DMS 273 (cell line): ENCODE data around the gene CD9.

Experiments
- DNase-seq: peaks from one replicate; lab custom pipeline; 2025; ENCODE audit not compliant: unreplicated experiment; lab: John Stamatoyannopoulos, UW

CD9 gene

DNA sequence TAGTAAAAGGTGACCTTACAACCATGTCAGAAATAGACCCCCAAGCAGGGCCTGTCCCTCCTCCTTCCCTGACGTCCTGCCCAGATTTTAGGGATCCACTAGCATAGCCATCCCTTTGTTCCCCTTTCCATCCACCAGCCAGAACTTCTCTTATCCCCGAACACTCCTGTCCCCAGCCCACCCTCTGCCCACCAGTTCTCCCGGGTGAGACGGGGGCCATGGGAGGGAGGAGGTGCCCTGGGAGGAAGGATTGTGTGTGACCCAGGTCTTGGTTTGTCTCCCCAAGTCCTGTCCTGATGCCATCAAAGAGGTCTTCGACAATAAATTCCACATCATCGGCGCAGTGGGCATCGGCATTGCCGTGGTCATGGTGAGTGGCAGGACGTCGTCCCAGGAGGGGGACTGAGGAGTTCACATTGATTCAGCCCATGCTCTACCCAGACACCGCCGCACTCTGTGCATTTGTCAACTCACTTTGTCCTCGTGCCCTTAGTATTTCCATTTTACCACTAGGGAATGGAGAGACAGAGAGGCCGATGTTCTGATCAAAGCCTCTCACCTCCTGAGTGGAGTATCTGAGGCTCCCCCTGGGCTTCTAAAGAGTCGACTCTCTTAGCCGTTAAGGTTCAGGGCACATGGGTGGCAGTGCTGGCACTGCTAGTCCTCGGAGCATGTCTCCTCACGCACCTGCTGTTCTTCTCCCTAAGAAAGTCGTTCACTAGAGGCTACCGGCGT lies 35.9 kb downstream of the CD9 start:
- DNase-seq: no peak

DNA sequence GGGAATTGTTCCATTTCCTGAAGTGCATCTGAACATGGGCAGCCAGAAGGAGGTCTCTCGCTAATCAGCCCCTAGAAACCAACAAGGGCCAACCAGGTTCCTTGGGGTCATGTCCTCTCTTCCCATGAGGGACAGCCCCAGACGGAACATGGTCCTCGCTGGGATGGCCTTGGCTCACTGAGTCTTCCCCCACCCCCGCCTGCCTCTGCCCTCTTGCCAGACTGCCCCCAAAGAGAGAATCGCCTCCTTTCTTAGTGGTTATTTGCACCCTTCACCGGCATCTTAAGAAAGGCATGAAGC lies 36.4 kb downstream of the CD9 start:
- DNase-seq: no peak

DNA sequence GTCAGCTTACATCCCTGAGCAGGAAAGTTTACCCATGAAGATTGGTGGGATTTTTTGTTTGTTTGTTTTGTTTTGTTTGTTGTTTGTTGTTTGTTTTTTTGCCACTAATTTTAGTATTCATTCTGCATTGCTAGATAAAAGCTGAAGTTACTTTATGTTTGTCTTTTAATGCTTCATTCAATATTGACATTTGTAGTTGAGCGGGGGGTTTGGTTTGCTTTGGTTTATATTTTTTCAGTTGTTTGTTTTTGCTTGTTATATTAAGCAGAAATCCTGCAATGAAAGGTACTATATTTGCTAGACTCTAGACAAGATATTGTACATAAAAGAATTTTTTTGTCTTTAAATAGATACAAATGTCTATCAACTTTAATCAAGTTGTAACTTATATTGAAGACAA lies 37.6 kb downstream of the CD9 start:
- DNase-seq: no peak

DNA sequence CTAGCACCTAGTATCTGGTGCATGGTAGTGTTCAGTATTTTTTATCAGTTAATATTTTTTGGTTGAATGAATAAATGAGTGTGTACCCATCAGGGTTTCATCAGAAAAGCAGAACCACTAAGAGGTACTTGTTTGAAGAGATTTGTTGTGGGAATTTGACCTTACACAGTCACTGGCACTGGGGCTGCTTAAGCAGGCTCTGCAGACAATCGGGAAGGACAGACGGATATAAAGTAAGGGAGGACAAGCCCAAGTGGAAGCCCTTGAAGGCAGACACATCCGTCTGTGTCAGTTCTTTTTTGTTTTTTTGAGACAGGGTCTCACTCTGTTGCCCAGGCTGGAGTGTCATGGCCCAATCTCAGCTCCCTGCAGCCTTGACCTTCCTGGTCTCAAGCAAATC lies 38.7 kb downstream of the CD9 start:
- no peak for DNase-seq

DNA sequence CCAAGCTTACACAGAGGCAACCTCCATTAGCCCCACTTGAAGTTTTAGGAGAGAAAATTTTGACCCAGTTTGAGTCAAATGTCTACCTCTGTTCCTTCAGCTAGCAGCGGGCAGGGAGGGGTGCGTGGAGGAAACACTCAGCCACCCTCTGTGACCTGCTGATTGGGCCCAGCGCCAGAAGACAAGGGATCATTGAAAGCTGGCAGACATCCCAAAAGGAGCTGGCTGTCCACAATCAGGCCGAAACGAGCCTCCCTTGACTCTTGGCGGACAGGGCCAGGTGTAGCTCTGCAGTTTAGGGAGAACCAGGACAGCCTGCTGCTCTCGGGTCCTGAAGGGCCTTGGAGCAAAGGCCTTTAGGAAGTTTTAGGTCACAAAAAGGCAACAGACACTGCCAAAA lies 41.3 kb downstream of the CD9 start:
- no peak for DNase-seq

DNA sequence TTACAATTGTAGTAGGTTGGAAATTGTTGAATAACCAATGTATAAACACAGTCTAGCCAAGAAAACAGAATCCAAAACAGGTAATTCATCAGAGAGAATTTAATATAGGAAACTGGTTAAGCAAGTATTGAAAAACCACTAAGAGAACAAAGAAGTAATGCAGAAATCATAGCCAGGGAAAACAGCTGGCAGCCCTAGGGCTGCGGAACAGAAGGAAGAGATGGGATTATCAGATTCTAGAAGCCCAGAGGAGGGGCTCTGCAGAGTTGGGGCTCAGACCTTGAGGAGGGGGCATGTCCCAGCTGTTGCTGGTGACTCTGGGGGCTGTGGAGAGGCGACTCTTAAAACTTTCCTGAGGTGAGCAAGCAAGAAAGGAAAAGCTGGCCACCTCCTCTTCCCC lies 49.4 kb downstream of the CD9 start:
- DNase-seq: no peak

DNA sequence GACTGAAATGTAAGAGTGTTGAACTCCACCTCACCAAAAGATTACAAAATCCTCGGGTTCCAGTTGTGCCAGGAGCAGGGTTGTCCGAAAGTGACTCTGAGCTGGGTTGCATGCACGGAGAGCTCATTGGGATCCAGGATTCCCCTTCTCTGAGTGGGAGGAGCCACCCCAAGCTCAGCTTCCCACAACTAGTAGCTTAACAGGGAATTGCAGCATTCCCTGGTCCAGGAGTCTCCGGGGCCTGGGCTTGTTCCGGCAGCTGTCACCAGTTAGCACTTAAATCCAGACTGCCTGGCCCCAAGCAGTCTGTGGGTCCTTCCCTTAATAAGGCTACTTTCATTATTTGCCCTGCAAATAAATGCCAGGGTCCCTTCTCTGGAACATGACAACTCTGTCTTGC lies 50.1 kb downstream of the CD9 start:
- peak; percentile 9 for DNase-seq

DNA sequence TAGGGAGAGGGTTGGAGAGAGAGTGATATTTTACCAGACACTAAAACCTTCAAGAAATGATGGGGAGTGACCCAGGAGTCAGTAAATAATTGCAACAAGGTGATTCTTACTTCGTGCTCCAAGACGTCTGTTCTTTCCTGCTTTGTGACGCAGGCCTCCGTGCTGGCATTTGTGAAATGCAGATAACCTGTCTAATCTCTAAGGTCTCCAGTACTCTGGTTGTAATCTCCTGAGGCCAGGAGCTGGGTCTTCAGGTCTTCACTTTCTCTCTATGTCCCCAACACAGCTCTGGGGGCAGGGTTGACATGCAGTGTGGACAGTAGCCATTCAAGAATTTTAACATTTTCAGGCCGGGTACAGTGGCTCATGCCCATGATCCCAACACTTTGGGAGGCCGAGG lies 53.1 kb downstream of the CD9 start:
- no peak for DNase-seq

DNA sequence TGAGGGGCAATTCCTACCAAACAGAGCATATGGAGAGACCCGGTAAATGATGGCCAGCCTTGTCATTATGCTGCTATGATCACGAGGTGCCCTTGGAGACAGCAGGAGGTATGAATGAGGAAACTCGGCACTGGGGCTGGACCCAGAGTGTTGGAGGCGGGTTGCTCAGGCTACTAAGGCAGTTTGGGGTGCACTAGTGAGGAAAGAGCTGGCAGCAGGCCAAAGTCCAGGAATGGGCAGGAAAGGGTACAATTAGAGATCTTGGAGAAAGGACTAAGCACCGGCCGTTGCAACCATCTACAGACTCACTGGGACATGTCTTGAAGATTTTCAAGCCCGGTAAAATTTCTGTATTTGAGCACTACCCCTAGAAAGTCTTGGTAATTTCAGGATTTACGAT lies 54.3 kb downstream of the CD9 start:
- DNase-seq: no peak

DNA sequence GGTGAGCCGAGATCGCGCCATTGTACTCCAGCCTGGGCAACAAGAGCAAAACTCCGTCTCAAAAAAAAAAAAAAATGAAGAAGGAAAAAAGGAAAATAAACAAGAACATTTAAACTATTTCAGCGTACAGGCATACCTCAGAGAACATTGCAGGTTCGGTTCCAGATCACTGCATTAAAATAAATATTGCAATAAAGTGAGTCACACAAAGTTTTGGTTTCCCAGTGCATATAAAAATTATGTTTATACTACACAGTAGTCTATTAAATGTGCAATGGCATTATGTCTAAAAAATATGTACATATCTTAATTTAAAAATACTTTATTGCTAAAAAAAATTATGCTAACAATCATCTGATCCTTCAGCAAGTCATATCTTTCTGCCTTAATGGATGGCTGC lies 56.8 kb downstream of the CD9 start:
- no peak for DNase-seq

DNA sequence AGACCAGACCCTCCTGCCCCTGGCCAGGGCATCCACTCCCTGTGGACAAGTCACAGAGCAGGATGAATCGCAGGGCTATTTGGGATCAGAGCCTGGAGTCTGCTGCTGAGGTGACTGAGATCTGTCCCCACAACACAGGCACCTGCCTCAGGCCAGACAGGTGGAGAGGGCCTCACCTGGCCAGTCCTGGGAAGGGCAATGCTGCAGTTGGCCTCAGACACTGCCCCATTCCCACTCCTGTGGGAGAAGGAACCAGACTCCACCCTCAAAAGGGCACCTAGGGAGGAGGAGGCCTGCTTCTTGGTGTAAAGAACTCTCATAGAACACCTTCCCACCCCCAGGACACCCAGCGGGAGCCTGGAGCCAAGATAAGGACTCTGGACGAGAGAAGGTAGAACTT lies 62.0 kb downstream of the CD9 start:
- DNase-seq: no peak

DNA sequence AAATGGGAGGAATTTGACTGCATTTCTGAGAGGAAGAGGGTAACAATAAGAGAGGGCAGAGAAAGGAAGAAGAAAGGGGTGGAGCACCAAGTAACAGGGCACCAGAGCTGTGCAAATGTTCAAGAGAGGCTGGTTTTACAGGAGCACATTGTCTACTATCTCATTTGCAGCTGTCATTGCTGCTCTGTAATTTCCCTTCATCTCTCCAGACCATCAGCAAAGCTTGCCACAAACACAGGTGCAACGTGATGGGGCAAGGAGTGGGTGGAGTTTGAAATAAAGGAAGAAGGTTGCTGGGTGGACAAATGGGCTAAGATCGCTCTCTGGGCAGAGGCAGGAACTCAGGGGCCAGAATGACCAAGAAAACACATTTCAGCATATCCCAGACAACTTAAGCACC lies 62.4 kb downstream of the CD9 start:
- no peak for DNase-seq

DNA sequence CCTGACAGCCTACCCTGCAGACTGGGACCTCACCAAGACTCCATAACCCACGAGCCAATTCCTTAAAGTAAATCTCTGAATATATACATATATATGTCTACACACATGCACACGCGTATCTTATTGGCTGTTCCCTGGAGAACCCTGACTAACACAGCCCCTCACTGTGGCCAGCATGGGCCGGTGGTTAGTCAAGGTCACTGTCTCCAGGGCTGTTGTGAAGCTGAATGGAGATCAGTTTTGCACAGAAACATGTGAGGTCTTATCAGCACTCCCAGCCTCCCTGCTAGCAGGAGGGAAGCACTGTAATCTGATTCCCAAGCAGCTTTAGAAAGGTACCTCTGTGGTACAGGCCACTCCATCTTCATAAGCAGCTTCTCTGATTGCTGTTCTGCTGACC lies 63.7 kb downstream of the CD9 start:
- peak; percentile 25 for DNase-seq

DNA sequence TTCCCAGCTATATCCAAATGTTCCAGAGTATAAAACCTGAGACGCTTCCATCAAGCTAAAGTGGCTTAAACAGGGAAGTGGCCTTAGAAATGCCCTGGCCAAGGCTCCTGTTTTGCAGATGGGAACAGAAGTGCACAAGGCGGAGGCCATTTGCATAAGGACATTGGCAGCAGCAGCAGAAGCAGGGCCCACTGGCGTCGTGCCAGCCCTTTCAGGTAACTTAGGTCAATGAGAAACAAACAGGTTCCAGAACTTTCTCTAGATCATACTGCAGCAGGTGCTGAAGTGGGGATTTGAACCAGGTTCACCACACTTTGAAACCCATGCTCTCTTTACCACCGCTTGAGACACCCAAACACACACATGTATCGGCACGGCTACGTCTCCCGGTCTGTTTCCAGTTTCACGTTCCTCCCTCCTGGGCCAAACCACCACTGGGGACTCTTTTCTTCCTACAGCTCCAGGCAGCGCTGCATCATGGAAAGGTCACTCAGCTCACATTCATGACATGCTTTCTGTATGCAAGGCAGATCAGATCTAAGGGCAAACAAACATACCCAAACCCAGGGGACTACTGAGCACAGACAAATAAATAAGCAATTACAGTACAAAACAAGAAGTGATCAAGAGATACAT lies 64.3 kb downstream of the CD9 start:
- DNase-seq: no peak

DNA sequence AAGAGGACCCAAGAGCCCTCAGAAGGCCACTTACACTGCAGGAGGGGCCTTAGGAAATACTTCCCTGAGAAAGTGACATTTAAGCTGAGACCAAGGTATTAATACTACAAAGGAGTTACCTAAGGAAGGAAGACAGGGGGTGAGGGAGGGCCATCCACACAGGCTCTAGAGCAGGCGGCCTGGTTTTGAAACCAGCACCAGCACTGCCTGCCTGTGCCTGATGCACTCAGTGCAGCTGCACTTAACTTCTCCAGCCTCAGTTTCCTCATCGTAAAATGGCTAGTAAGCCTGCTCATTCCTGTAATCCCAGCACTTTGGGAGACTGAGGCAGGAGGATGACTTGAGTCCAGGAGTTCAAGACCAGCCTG lies 64.8 kb downstream of the CD9 start:
- DNase-seq: no peak

DNA sequence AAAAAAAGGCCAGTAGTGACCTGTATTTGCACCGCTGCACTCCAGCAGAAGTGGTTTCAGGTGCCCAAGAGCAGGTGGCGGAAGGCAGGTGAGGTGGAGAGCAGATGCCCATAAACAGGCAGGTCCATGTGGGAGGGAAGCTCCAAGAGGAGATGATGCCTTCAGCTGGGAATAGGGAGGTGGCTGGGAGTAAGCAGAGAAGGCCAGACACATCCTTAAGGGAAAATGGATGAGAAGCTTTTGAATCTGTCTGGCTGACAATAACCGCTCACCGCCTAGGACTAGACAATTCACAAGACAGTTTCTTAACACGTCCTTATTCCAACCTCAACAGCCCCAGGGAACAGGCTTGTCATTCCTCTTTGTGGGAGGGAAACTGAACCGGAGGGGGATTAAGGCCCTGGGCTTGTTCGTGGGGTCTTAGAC lies 66.4 kb downstream of the CD9 start:
- DNase-seq: no peak

DNA sequence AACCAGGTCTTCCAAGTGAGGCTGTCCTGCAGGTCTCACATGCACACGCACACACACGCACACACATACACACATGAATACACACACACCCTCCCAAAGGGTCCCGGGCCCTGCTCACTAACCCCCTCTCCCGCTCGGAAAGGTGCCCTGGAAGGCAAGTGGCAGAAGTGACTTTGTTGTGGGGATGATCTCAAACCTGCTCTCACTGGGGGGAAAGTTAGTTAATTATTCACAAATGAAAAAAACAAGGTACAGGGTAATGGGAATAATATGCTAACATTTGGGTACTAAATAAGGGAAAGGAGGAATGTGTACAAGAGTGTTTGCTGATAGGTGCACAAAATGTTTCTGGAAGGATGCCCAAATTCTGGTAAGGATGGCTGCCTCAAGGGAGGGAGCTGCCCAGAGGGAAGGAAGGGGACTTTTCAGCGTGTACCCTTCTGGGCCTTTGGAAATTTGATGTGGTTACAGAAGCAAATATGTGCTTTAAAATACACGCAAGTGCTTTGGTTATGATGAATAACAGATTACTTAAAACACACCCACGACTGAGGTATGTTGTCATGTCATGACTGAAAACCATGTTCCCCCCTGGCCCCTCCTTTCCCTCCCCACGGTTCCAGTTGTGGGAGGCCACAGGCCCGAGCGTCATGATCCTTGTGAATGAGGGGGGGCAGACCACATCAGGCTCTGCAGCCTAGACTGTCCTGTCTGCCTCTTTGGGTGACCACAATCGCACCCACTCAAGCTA lies 66.9 kb downstream of the CD9 start:
- no peak for DNase-seq

DNA sequence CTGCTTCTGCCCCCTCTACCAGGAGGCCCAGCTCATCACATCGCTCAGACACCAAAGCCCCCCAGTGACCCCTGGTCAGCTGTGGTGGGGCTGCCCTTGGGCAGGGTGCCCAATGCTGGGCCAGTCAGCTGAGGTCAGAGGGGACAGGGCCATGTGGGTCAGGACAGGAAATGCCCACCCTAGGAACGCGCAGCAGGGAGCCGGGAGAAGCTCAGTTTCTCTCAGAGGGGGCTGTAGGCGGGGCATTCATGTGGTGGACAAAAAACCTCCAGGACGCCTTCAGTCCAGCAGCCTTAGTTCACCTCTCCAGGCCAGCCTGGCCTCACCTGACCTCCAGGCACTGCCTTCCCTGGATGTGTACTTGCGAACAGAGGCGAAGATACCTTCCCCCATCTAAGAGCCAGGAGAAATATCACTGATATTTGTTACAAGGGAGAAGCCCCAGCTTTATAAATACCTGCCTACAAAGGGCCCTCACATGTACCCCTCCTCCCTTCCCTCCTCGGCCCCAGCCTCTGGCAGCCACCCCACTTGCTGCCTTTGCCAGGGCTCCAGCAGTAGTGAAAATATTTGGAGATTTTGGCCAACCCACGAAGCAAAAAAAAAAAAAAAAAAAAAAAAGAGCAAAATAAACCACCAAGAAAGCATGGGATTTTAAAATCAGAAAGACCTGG lies 68.4 kb downstream of the CD9 start:
- no peak for DNase-seq

DNA sequence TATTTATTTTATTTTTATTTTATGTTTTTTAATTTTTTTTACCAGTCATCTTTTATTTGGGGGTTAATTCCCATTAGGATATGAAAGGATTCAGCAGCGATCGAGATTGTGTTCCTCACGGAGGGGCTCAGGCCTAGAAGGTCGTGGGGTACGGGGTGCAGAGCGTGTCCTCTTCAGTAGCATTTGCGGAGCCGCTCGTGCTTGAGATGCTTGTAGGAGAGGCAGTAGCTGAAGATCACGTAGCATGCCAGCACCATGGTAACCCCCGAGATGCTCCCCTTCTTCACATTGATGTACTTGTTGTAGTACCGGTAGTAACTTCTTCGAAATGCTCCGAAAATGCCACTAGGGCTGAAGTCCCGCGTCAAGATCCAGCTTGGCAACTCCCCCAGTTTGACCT lies 69.8 kb downstream of the CD9 start:
- no peak for DNase-seq

DNA sequence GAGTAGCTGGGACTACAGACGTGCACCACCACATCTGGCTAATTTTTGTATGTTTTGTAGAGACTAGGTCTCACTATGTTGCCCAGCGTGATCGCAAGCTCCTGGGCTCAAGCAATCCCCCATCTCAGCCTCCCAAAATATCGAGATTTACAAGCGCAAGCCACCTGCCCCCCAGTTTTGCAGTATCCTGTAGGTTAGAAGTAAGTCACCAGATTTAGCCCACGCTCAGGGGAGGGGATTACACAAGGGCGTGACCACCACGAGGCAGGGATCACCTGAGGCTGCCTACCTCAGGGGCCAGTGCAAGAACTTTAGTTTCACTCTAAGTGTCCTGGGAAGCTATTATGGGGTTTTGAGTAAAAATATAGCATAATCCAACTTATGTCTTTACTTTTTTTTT lies 71.1 kb downstream of the CD9 start:
- DNase-seq: no peak

DNA sequence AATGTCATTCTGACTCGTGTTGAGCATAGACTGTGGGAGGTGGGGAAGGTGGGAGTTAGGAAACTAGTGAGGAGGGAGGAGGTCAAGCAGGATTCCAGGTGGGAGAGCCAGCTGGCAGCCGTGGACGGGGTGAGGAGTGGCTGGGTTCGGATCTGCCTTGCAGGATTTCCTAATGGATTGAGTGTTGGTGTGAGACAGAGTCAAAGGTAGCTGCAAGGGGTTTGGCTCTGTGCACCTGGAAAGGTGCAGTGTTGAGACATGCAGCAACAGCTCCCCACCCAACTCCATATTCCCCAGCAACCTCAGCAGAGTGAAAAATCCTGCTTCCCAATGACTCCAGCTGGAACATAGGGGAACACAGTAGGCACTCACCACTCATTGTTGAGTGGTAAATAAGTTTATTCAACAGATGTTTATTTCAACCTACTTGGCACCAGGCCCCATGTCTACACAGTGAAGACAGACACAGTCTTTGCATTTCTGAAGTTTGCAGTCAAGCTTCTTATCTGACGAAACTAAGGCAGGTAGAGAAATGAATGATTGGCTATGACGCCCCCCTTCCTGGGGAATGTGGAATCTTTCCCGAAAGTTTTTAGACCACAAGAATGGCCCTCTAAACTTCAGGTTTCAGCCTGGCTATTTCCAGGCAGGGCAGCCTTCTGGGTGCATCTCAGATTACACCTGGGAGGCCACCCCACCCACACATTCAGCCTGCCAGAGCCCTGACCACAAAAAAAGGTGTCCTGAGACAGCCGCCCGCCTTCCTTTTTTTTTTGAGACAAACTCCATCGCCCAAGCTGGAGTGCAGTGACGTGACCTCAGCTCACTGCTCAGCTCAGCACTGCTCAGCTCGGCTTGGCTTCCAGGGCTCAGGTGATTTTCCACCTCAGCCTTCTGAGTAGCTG lies 72.4 kb downstream of the CD9 start:
- peak; percentile 31 for DNase-seq
